Psoas muscle (tissue), 8 donors: Measurements from ENCODE around the gene SMIM23. TPM values are rescaled to one million over a fixed set of nuclear protein-coding genes. Genes with fewer than 3 reads are reported as not detected.

ENCODE experiments used
- ATAC-seq, 4 donors: fragments of 200-7000 bp; cut with Tn5 transposase; one replicate each; pipeline ENCODE4 v1.9.1; 2020; ENCODE audit warnings: moderate library complexity in 3 of 4, mild to moderate bottlenecking in 2 of 4
- DNase-seq, 2 donors: peaks; one replicate each; pipeline ENCODE4 v3.0.0-alpha.2; 2020
- H3K27ac ChIP-seq: fragments of 200-600 bp; one replicate; pipeline ENCODE4 v1.8.0; 2022
- H3K27me3 ChIP-seq, 3 donors: fragments of 200-600 bp in 1 of 3; one replicate each; pipeline versions ENCODE4 v1.6.1 to v1.8.0; 2013 to 2022; ENCODE audit warnings: low read length in 2 of 3, mild to moderate bottlenecking in 2 of 3, moderate library complexity in 1 of 3; ENCODE audit not compliant: insufficient read depth in 3 of 3
- H3K36me3 ChIP-seq, 2 donors: fragments of 200-600 bp in 1 of 2; one replicate each; pipeline versions ENCODE4 v1.6.1 to v1.8.0; 2013 to 2022; ENCODE audit warnings: low read depth in 1 of 2, mild to moderate bottlenecking in 1 of 2, moderate library complexity in 1 of 2; ENCODE audit not compliant: insufficient read depth in 1 of 2
- H3K4me1 ChIP-seq: fragments of 200-600 bp; one replicate; pipeline ENCODE4 v1.8.0; 2022
- H3K4me3 ChIP-seq: fragments of 200-600 bp; one replicate; pipeline ENCODE4 v1.8.0; 2022; ENCODE audit warnings: mild to moderate bottlenecking
- H3K9me3 ChIP-seq: fragments of 200-600 bp; one replicate; pipeline ENCODE4 v1.8.0; 2022
- WGBS, 3 donors: extraction: QIAGEN DNeasy Blood & Tissue Kit; methylation state at CpG; one replicate each; pipeline versions ENCODE4 v1.1.6 to v1.1.7; 2013; 5-methylcytosine and 5-hydroxymethylcytosine counted together
- intact Hi-C, 2 donors: fragments of 100-400 bp; cut with DNase I; formaldehyde crosslinking; loops; one replicate each; pipeline versions ENCODE4 v1.11.0 to v1.14.2; 2022
- polyA plus RNA-seq, 3 donors: library from polyadenylated mRNA; stranded (reverse); fragments of 200-250 nt; gene quantifications; one replicate each; pipeline ENCODE4 v1.2.3, GENCODE V29; 2013
- total RNA-seq, 4 donors: library from RNA; stranded (reverse); fragmentation: NEBNext Ultra II Directional in 2 of 4; extraction: Animal tissue kit (Norgen Biotek cat#: 25700) in 2 of 4; gene quantifications; one replicate each; pipeline versions ENCODE4 v1.2.1 to v1.2.4, GENCODE V29; 2021 to 2023
- TF ChIP-seq, protein P1 (sequence below): fragments of 200-600 bp; IDR thresholded peaks from one replicate; pipeline ENCODE4 v1.8.0; 2022; ENCODE audit warnings: antibody characterized with exemption
- donor health status: healthy with polysubstance abuse.
- donor health status: DM: no; HTN: no; CAD: no; lungs with moderate emphysema.
- donor health status: Bipolar disorder and iron deficiency.
- donor health status: healthy.
- donor health status: DM: yes; HTN: yes; CAD: no.
- donor health status: DM: no; HTN: no; CAD: no.
- donor health status: DM: no; HTN: no; CAD: no.
- donor health status: DM: yes; HTN: yes; CAD: no.

The SMIM23 gene
- total and polyA plus RNA-seq, 7 donors, result not detected

DNA sequence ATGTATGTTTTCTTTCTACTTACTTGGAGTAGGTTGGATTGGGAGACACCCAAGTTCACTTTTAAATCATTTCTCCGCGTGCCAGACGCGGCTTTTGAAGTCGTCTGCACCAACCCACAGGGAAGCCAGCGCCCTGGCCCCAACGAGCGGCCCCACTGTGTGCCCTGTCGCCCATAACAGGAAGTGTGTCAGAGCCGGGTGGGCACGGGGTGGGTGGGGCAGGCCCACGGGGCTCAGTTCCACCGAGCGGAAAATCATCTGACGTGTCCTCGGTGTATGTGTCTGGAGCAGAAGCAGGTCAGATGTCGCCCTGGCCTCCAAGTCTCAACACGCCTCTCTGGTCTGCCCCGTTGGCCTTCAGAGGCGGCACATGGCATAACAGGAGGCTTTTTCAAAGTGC, 22.7 kb upstream of the SMIM23 start:
- WGBS, 3 donors, result 62 to 71% (median 66%) methylated on average over 20 of the region's 20 CpGs
- Histone ChIP-seq H3K4me3 (no peak overlapping the region), H3K27me3 (peaks cover 0 to 7% (median 0%) of the 10 kb centered on the region in 3 donors), H3K9me3 (no peaks in the 10 kb centered on the region), H3K27ac (no peak overlapping the region), H3K4me1 (no peaks in the 10 kb centered on the region), H3K36me3 (no peaks in the 10 kb centered on the region)
- TF ChIP-seq, protein P1, sequence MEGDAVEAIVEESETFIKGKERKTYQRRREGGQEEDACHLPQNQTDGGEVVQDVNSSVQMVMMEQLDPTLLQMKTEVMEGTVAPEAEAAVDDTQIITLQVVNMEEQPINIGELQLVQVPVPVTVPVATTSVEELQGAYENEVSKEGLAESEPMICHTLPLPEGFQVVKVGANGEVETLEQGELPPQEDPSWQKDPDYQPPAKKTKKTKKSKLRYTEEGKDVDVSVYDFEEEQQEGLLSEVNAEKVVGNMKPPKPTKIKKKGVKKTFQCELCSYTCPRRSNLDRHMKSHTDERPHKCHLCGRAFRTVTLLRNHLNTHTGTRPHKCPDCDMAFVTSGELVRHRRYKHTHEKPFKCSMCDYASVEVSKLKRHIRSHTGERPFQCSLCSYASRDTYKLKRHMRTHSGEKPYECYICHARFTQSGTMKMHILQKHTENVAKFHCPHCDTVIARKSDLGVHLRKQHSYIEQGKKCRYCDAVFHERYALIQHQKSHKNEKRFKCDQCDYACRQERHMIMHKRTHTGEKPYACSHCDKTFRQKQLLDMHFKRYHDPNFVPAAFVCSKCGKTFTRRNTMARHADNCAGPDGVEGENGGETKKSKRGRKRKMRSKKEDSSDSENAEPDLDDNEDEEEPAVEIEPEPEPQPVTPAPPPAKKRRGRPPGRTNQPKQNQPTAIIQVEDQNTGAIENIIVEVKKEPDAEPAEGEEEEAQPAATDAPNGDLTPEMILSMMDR, result no peak
- DNase-seq, result no peak
- intact Hi-C loops, result no loop called here
- no peak for ATAC-seq

DNA sequence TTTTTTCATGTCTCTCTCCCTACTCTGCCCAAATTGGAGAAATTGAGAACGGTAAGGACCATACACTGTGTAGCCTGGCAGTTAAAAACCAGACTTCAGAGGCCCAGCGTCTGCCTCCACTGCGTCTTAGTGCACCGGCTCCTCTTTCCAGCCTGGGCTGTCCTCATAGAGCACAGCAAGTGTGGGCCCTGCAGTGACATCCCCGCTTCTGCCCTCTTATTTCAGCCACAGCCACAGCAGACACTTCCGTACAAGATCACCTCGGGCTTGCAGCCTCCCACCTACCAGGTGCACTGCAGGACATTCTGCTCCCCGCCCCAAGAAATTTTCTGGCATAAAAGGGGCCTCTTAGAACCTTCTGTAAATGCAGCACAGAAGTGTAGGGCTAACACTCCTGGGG, 21.4 kb upstream of the SMIM23 start:
- Histone ChIP-seq H3K36me3 (no peaks in the 10 kb centered on the region), H3K27me3 (peaks cover 0 to 7% (median 0%) of the 10 kb centered on the region in 3 donors), H3K4me3 (no peak overlapping the region), H3K27ac (no peak overlapping the region), H3K9me3 (no peaks in the 10 kb centered on the region), H3K4me1 (no peaks in the 10 kb centered on the region)
- TF ChIP-seq, protein P1, result no peak
- no peak for DNase-seq
- intact Hi-C loops, result no loop called here
- 88 to 94% (median 89%) methylated on average over 8 of the region's 8 CpGs for WGBS, 3 donors
- ATAC-seq, result no peak

DNA sequence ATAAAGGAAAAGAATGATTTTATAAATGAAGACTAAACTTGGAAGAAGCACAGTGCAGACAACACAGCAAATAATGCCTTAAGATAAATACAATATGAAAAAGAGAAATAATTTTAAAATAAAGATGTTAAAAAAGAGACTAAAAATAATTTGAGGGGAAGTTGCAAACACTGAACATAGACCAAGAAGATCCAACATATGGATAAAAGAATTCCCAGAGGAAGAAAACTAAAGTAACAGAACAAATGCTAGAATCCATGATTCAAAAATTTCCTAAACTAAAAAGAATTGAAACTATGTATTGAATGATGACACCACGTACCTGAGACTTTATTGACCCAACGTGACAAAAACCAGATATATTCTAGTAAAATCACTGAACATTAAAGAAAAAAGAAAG, 18.7 kb upstream of the SMIM23 start:
- no peaks in the 10 kb centered on the region for H3K4me1 ChIP-seq
- H3K4me3 ChIP-seq, result no peak overlapping the region
- H3K27me3 ChIP-seq, result peaks cover 0 to 16% (median 0%) of the 10 kb centered on the region in 3 donors
- H3K27ac ChIP-seq, result no peak overlapping the region
- DNase-seq (no peak), ATAC-seq (no peak)
- whole genome bisulfite sequencing, 3 donors, result 83 to 84% (median 83%) methylated on average over 2 of the region's 2 CpGs
- intact Hi-C loops, result no loop called here
- H3K36me3 ChIP-seq, result no peaks in the 10 kb centered on the region
- TF ChIP-seq, protein P1, result no peak
- H3K9me3 ChIP-seq, result no peaks in the 10 kb centered on the region

DNA sequence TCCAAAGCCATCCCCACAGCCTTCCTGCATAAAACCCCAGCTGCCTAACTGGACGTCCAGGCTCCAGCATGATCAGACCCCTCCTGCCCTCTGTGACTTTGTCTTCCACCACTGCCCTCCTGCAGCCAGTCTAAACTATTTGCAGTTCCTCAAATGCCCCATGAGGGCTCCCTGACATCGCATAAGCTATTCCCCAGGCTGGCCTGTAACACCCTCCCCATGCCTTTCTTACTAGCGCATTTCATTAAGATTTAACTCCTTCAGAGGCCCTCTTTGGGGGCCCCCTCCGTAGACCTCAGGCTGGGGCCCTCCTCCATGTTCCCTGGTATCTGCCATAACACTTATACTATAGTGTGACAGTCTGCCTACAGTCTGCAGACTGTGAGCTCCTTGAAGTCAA, 15.5 kb upstream of the SMIM23 start:
- WGBS, 3 donors, result 43 to 48% (median 43%) methylated on average over 4 of the region's 4 CpGs
- Histone ChIP-seq H3K4me1 (no peaks in the 10 kb centered on the region), H3K36me3 (no peaks in the 10 kb centered on the region), H3K9me3 (no peaks in the 10 kb centered on the region), H3K4me3 (no peak overlapping the region), H3K27ac (no peak overlapping the region), H3K27me3 (peaks cover 0 to 10% (median 0%) of the 10 kb centered on the region in 3 donors)
- TF ChIP-seq, protein P1, result no peak
- ATAC-seq, result no peak
- DNase-seq, result no peak
- intact Hi-C loops, result no loop called here

DNA sequence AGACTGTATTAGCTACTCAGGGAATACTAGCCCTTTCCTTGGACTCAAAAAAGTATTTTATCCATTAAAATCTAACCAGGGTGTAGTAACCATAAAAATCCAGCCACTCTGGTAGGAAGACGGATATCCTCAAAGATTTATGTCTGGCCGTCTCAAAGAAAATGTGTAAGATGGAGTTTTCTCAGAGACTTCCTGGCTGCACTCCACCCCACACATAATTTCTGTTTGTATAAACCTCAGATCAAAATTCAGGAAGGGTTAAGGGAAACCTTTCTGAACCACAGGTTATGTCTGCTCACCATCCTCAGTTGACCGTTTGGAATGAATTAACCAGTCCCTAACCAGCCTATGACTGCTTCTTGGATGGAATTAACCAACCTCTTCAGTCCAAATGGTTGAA, 13.8 kb upstream of the SMIM23 start:
- Histone ChIP-seq H3K4me1 (no peaks in the 10 kb centered on the region), H3K4me3 (no peak overlapping the region), H3K27ac (no peak overlapping the region), H3K27me3 (peaks cover 0 to 9% (median 0%) of the 10 kb centered on the region in 3 donors), H3K9me3 (no peaks in the 10 kb centered on the region), H3K36me3 (no peaks in the 10 kb centered on the region)
- intact Hi-C loops, result no loop called here
- ATAC-seq (no peak), DNase-seq (no peak)
- TF ChIP-seq, protein P1, result no peak
- WGBS, 3 donors, result 41 to 50% (median 44%) methylated on average over 3 of the region's 3 CpGs
